Prostate gland (tissue), 2 donors: ENCODE measurements around the gene NMNAT2. TPM values are rescaled to one million over a fixed set of nuclear protein-coding genes. Genes with fewer than 3 reads are reported as not detected.
"Not testable (repeated sequence)": the region's sequence is repeated elsewhere in the genome, so short reads cannot be mapped to it uniquely, and the experiment has no call there.

Experiments used
- DNase-seq: peaks from one replicate; pipeline ENCODE4 v3.0.0-alpha.2; 2019; ENCODE audit warnings: low spot score
- H3K27ac ChIP-seq, 2 donors: fragments of 200-600 bp; sonication (generic); 2 replicates each; pipeline ENCODE4 v1.5.1; 2017 to 2019
- H3K27me3 ChIP-seq: fragments of 200-600 bp; sonication (generic); replicated peaks from 2 replicates; pipeline ENCODE4 v1.5.1; 2019; ENCODE audit not compliant: insufficient read depth
- H3K36me3 ChIP-seq, 2 donors: fragments of 200-600 bp; sonication (generic); 1 replicate in 1 of 2; 2 replicates in 1 of 2; pipeline versions ENCODE4 v1.5.1 to v1.8.1; 2017 to 2019
- H3K4me1 ChIP-seq: fragments of 200-600 bp; sonication (generic); replicated peaks from 2 replicates; pipeline ENCODE4 v1.5.1; 2019
- H3K4me3 ChIP-seq, 2 donors: fragments of 200-600 bp; sonication (generic); 2 replicates each; pipeline ENCODE4 v1.5.1; 2017 to 2019
- H3K9me3 ChIP-seq: fragments of 200-600 bp; sonication (generic); 2 replicates; pipeline ENCODE4 v1.5.1; 2017
- CTCF ChIP-seq, 4 experiments: fragments of 200-600 bp in 2 of 4; fragments of 450-650 bp in 2 of 4; sonication (generic) in 2 of 4; IDR thresholded peaks; 1 replicate in 3 of 4; 2 replicates in 1 of 4; pipeline ENCODE4 v1.5.1; 2016 to 2019; ENCODE audit warnings: antibody characterized with exemption in 4 of 4, mild to moderate bottlenecking in 2 of 4, moderate library complexity in 2 of 4
- POLR2A ChIP-seq: fragments of 450-650 bp; IDR thresholded peaks from one replicate; pipeline ENCODE4 v1.6.1; 2016; ENCODE audit warnings: antibody characterized with exemption, mild to moderate bottlenecking
- POLR2AphosphoS5 ChIP-seq: sonication (generic); formaldehyde crosslinking; IDR thresholded peaks from one replicate; pipeline ENCODE4 v1.6.1; 2017; ENCODE audit warnings: antibody characterized with exemption
- WGBS: methylation state at CpG from one replicate; pipeline ENCODE4 v1.1.5; 2018; 5-methylcytosine and 5-hydroxymethylcytosine counted together
- intact Hi-C: fragments of 100-400 bp; cut with DNase I; formaldehyde crosslinking; loops from one replicate; pipeline ENCODE4 v1.14.2; 2022
- total RNA-seq, 2 donors: library from RNA; depleted of rRNA; stranded (reverse); fragments of >200 nt; gene quantifications; one replicate each; pipeline ENCODE4 v1.1.0, GENCODE V29; 2016

NMNAT2 gene
- total RNA-seq, 2 donors from 2014 or later = 0.27 to 41.0 TPM

- Histone ChIP-seq H3K27ac (no peak overlapping the region), H3K4me3 (no peak overlapping the region), H3K4me1 (no peaks in the 10 kb centered on the region), H3K27me3 (no peaks in the 10 kb centered on the region), H3K9me3 (no peaks in the 10 kb centered on the region), H3K36me3 (no peaks in the 10 kb centered on the region)
- intact Hi-C loops = no loop called here
- TF ChIP-seq POLR2AphosphoS5 = no peak
- TF ChIP-seq CTCF (IDR thresholded peaks at IDR 0.05) = no peak
- no peak for TF ChIP-seq POLR2A
- no peak for DNase-seq
- WGBS = 63% methylated on average over 3 of the region's 3 CpGs
Measured at GRCh38 chr1:183403498-183403897, 14.7 kb downstream of the NMNAT2 start.

DNA sequence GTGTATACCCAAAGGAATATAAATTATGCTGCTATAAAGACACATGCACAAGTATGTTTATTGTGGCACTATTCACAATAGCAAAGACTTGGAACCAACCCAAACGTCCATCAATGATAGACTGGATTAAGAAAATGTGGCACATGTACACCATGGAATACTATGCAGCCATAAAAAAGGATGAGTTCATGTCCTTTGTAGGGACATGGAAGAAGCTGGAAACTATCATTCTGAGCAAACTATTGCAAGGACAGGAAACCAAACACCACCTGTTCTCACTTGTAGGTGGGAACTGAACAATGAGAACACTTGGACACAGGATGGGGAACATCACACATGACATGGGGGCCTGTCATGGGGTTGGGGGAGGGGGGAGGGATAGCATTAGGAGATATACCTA lies 16.6 kb downstream of the NMNAT2 start:
- H3K4me3 ChIP-seq, H3K4me1 ChIP-seq, H3K27ac ChIP-seq, H3K36me3 ChIP-seq, H3K9me3 ChIP-seq, intact Hi-C loops, DNase-seq, H3K27me3 ChIP-seq: not testable (repeated sequence)
- WGBS = 75% methylated on average over 1 of the region's 1 CpG

DNA sequence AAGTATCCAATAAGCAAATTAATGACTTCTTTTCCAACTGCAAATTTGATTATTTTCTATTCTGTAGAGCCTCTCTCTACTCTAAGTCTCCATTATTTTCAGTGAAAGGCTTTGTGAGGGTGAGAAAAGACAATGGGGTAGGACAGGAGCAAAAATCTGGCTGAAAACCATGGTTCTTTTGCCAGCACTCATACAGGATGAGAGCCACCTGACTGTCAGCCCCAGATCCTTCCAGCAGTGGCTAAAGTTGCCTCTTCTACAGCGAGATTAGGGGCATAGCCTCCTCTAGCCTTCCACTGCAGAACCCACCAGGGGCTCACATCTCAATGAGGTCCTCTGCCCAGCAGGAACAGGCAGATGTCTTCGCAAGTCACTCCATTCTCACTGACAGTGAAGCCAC lies 23.7 kb downstream of the NMNAT2 start:
- TF ChIP-seq POLR2A (no peak), POLR2AphosphoS5 (no peak), CTCF (IDR thresholded peaks at IDR 0.05) (no peak)
- intact Hi-C loops = no loop called here
- H3K36me3 ChIP-seq = no peaks in the 10 kb centered on the region
- no peaks in the 10 kb centered on the region for H3K4me1 ChIP-seq
- no peak for DNase-seq
- no peak overlapping the region for H3K4me3 ChIP-seq
- no peak overlapping the region for H3K27ac ChIP-seq
- 92% methylated on average over 2 of the region's 2 CpGs for WGBS
- no peaks in the 10 kb centered on the region for H3K27me3 ChIP-seq
- H3K9me3 ChIP-seq = no peaks in the 10 kb centered on the region

- no peaks in the 10 kb centered on the region for H3K36me3 ChIP-seq
- no peak for DNase-seq
- WGBS = 96% methylated on average over 1 of the region's 1 CpG
- intact Hi-C loops = no loop called here
- H3K4me3 ChIP-seq = no peak overlapping the region
- TF ChIP-seq CTCF (IDR thresholded peaks at IDR 0.05) (no peak), POLR2AphosphoS5 (no peak), POLR2A (no peak)
- H3K27ac ChIP-seq = no peak overlapping the region
- H3K9me3 ChIP-seq = no peaks in the 10 kb centered on the region
- no peaks in the 10 kb centered on the region for H3K27me3 ChIP-seq
- no peaks in the 10 kb centered on the region for H3K4me1 ChIP-seq
Measured at GRCh38 chr1:183391863-183392262, 26.3 kb downstream of the NMNAT2 start.

- TF ChIP-seq POLR2A (no peak), CTCF (IDR thresholded peaks at IDR 0.05) (no peak)
- WGBS = 70% methylated on average over 3 of the region's 3 CpGs
Measured at GRCh38 chr1:183390561-183390960, 27.6 kb downstream of the NMNAT2 start.

More at GRCh38 chr1:183390561-183390960, 27.6 kb downstream of the NMNAT2 start:
- DNase-seq = no peak
- intact Hi-C loops = no loop called here
- no peaks in the 10 kb centered on the region for H3K36me3 ChIP-seq
- H3K9me3 ChIP-seq = no peaks in the 10 kb centered on the region
- no peak overlapping the region for H3K27ac ChIP-seq
- H3K4me1 ChIP-seq = no peaks in the 10 kb centered on the region
- H3K27me3 ChIP-seq = no peaks in the 10 kb centered on the region
- H3K4me3 ChIP-seq = no peak overlapping the region
